K562 (cell line): ENCODE results near the gene STAMBPL1. TPM values are rescaled to one million over a fixed set of nuclear protein-coding genes. Genes with fewer than 3 reads are reported as not detected.

Source experiments
- ATAC-seq: fragments of 200-7000 bp; cut with Tn5 transposase; 3 replicates; pipeline ENCODE4 v1.9.1; 2020; ENCODE audit warnings: moderate library complexity
- BruUV-seq: library from RNA; stranded (reverse); fragments of 400-500 nt; replicated peaks from 2 replicates; lab custom pipeline; 2021; lab: Mats Ljungman, UMichigan
- CTCF ChIA-PET: fragments of 300-600 bp; formaldehyde crosslinking; extraction: SDS; loops from one replicate; lab custom pipeline; 2021; ENCODE audit warnings: low intra/inter-chr PET ratio; lab: Yijun Ruan, JAX
- POLR2A ChIA-PET: fragments of 300-600, 350-650 bp; sonication (Branson Sonifier 250); formaldehyde crosslinking; extraction: SDS; loops from one replicate; lab custom pipeline; 2021; ENCODE audit warnings: antibody characterized with exemption, inconsistent platforms; lab: Yijun Ruan, JAX
- DNase-seq, 4 experiments: peaks; one replicate each; pipeline versions ENCODE4 v3.0.0 to v3.0.0-alpha.2; 2011 to 2018; ENCODE audit warnings: low spot score in 3 of 4, mixed read lengths in 3 of 4; ENCODE audit errors: extremely low read depth in 1 of 4
- FAIRE-seq: peaks from 2 replicates; lab custom pipeline; 2011; peaks lifted over from hg19 to GRCh38; lab: Jason Lieb, UNC
- H2AFZ ChIP-seq: 2 replicates; pipeline ENCODE4 v1.6.0; 2011; ENCODE audit warnings: low read depth, low read length, control low read depth, inconsistent platforms
- H3K27ac ChIP-seq: fragments of 200-600 bp; 3 replicates; pipeline ENCODE4 v1.8.0; 2011; ENCODE audit warnings: low read depth, mild to moderate bottlenecking, control low read depth, inconsistent platforms, low read length, moderate library complexity, mixed read lengths; ENCODE audit errors: extremely low read depth
- H3K27me3 ChIP-seq, 2 experiments: fragments of 300-600 bp in 1 of 2; 2 replicates in 1 of 2; 3 replicates in 1 of 2; pipeline versions ENCODE4 v1.6.0 to v1.8.0; 2011; ENCODE audit warnings: inconsistent platforms in 2 of 2, low read length in 2 of 2, mild to moderate bottlenecking in 1 of 2, mixed read lengths in 1 of 2, moderate library complexity in 1 of 2; ENCODE audit not compliant: control insufficient read depth in 2 of 2, insufficient read depth in 2 of 2
- H3K36me3 ChIP-seq: fragments of 300-600 bp; 3 replicates; pipeline ENCODE4 v1.8.0; 2011; ENCODE audit warnings: mild to moderate bottlenecking, low read length, inconsistent platforms; ENCODE audit not compliant: control insufficient read depth, insufficient read depth
- H3K4me1 ChIP-seq, 2 experiments: fragments of 200-600 bp in 1 of 2; replicated peaks in 1 of 2; 2 replicates in 1 of 2; 3 replicates in 1 of 2; pipeline versions ENCODE4 v1.5.1 to v1.8.0; 2011; ENCODE audit warnings: inconsistent platforms in 2 of 2, low read length in 2 of 2, mild to moderate bottlenecking in 1 of 2, mixed read lengths in 1 of 2, moderate library complexity in 1 of 2; ENCODE audit not compliant: control insufficient read depth in 2 of 2, insufficient read depth in 2 of 2
- H3K4me2 ChIP-seq: 2 replicates; pipeline ENCODE4 v1.6.1; 2011; ENCODE audit warnings: low read length, control low read depth, inconsistent platforms, mixed read lengths; ENCODE audit not compliant: insufficient read depth
- H3K4me3 ChIP-seq: fragments of 200-600 bp; sonication (generic), shearing (Covaris generic); 2 replicates; pipeline ENCODE4 v1.5.1; 2016; ENCODE audit warnings: control low read depth, inconsistent platforms
- H3K79me2 ChIP-seq: fragments of 200-600 bp; 3 replicates; pipeline ENCODE4 v1.8.0; 2011; ENCODE audit warnings: low read length, inconsistent platforms; ENCODE audit not compliant: control insufficient read depth, insufficient read depth
- H3K9ac ChIP-seq, 2 experiments: 2 replicates each; pipeline versions ENCODE4 v1.6.0 to v1.6.1; 2011; ENCODE audit warnings: low read depth in 2 of 2, low read length in 2 of 2, control low read depth in 1 of 2, inconsistent platforms in 1 of 2, mild to moderate bottlenecking in 1 of 2, mixed read lengths in 1 of 2; ENCODE audit not compliant: insufficient read depth in 1 of 2
- H3K9me1 ChIP-seq: one replicate; pipeline ENCODE4 v1.6.0; 2011; ENCODE audit warnings: inconsistent platforms, mild to moderate bottlenecking, low read length, moderate library complexity; ENCODE audit not compliant: control insufficient read depth, insufficient read depth
- H3K9me3 ChIP-seq: replicated peaks from 2 replicates; pipeline ENCODE4 v1.5.1; 2011; ENCODE audit warnings: low read depth, low read length, inconsistent platforms; ENCODE audit not compliant: control insufficient read depth, insufficient read depth
- H4K20me1 ChIP-seq: replicated peaks from 2 replicates; pipeline ENCODE4 v1.6.1; 2011; ENCODE audit warnings: low read length, inconsistent platforms, mixed read lengths; ENCODE audit not compliant: control insufficient read depth, insufficient read depth
- CBFA2T2 ChIP-seq: fragments of 450-650 bp; conservative IDR thresholded peaks from 2 replicates; pipeline ENCODE4 v1.6.1; 2017; ENCODE audit warnings: mild to moderate bottlenecking
- CBX1 ChIP-seq: sonication (generic); IDR thresholded peaks from 2 replicates; pipeline ENCODE4 v1.6.1; 2016; ENCODE audit warnings: antibody characterized with exemption, low read depth, mild to moderate bottlenecking
- PYGO2 ChIP-seq: fragments of 450-650 bp; IDR thresholded peaks from 2 replicates; pipeline ENCODE4 v1.6.1; 2016; ENCODE audit warnings: mild to moderate bottlenecking, missing genetic modification characterization, moderate library complexity, missing compliant biosample characterization
- RAD51 ChIP-seq: fragments of 450-650 bp; IDR thresholded peaks from 2 replicates; pipeline ENCODE4 v1.7.1; 2016; ENCODE audit warnings: low read depth, mild to moderate bottlenecking, borderline replicate concordance
- WGBS: fragments of 100-300 bp; shearing (Covaris generic); methylation state at CpG from one replicate; pipeline ENCODE4 v1.1.6; 2016; ENCODE audit warnings: low coverage, mixed read lengths; ENCODE audit not compliant: insufficient coverage; ENCODE audit errors: missing lambda C conversion rate; 5-methylcytosine and 5-hydroxymethylcytosine counted together
- in situ Hi-C: fragments of 300-500 bp; cut with MboI; formaldehyde crosslinking; loops from 4 replicates; pipeline ENCODE4 v1.15.0; 2018; ENCODE audit warnings: inconsistent platforms, mixed read lengths
- intact Hi-C: fragments of 100-400 bp; cut with micrococcal nuclease; formaldehyde crosslinking; loops from 2 replicates; pipeline ENCODE4 v1.14.2; 2022
- polyA plus RNA-seq, 8 experiments: library from polyadenylated mRNA; depleted of rRNA in 4 of 8; stranded (reverse) in 5 of 8; unstranded in 3 of 8; fragments of >200 nt; fragmentation: Nextera tagmentation in 2 of 8; fragmentation: Illumina TruSeq in 1 of 8; extraction: Ambion mirVana in 2 of 8; extraction: Trizol in 1 of 8; gene quantifications; 2 replicates each; pipeline versions ENCODE4 v1.2.1 to v1.2.3, GENCODE V29; 2011 to 2014; ENCODE audit warnings: inconsistent platforms in 1 of 8, missing spikeins in 1 of 8
- total RNA-seq, 7 experiments: library from RNA; depleted of rRNA in 6 of 7; stranded (reverse); fragments of >200 nt in 6 of 7; fragmentation: Illumina TruSeq in 2 of 7; extraction: Trizol in 2 of 7; gene quantifications; 2 replicates each; pipeline versions ENCODE4 v1.2.1 to v1.2.3, GENCODE V29; 2011 to 2021; ENCODE audit warnings: low replicate concordance in 1 of 7
- TF ChIP-seq, protein P1 (sequence below): fragments of 450-650 bp; formaldehyde crosslinking; IDR thresholded peaks from 2 replicates; pipeline ENCODE4 v1.4.0; 2020; ENCODE audit warnings: mild to moderate bottlenecking, mixed read lengths

Gene STAMBPL1
- total and polyA plus RNA-seq, 9 of the 15 experiments (the other 6 are each of a cell fraction or from before 2014, with no cell fraction given), result 0.09 TPM; not detected in 8

DNA sequence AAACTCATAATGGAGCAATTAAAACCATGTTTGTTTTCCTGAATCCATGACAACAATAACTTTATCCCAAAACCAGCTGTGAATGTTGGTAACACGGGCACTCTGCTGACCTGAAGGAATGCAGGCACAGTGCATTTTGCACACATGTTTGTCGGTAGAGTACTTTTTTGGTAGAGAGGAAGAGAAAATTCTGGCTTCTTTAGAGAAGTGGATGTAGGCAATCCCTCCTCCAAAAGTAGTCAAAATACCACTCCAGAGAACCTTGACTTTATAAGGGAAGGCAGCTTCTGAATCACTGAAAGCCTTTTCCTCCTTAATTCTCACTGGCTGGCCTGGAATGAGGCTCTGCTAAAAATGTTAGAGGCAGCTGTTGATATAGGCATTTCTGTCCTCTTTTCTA, 88.3 kb downstream of the STAMBPL1 start:
- Histone ChIP-seq H4K20me1 (no peaks in the 10 kb centered on the region), H3K79me2 (no peaks in the 10 kb centered on the region), H3K36me3 (no peaks in the 10 kb centered on the region), H3K4me2 (no peak overlapping the region), H3K4me1 (no peaks in the 10 kb centered on the region), H3K9me1 (no peaks in the 10 kb centered on the region), H3K27me3 (no peaks in the 10 kb centered on the region), H3K9me3 (no peaks in the 10 kb centered on the region), H3K4me3 (no peak overlapping the region), H3K27ac (no peak overlapping the region), H2AFZ (no peak overlapping the region), H3K9ac (no peak overlapping the region)
- CTCF ChIA-PET, result no interaction called here
- WGBS, result 6% methylated on average over 2 of the region's 2 CpGs
- POLR2A ChIA-PET, result no interaction called here
- FAIRE-seq (no peak), ATAC-seq (no peak), DNase-seq (no peak)
- TF ChIP-seq CBX1, result no peak
- TF ChIP-seq, protein P1, sequence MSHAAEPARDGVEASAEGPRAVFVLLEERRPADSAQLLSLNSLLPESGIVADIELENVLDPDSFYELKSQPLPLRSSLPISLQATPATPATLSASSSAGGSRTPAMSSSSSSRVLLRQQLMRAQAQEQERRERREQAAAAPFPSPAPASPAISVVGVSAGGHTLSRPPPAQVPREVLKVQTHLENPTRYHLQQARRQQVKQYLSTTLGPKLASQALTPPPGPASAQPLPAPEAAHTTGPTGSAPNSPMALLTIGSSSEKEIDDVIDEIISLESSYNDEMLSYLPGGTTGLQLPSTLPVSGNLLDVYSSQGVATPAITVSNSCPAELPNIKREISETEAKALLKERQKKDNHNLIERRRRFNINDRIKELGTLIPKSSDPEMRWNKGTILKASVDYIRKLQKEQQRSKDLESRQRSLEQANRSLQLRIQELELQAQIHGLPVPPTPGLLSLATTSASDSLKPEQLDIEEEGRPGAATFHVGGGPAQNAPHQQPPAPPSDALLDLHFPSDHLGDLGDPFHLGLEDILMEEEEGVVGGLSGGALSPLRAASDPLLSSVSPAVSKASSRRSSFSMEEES (CRISPR knock-in tag), result no peak
- TF ChIP-seq PYGO2 (tag), result no peak
- TF ChIP-seq CBFA2T2, result no peak
- TF ChIP-seq RAD51, result no peak
- in situ Hi-C loops, result no loop called here
- intact Hi-C loops, result no loop called here
- BruUV-seq, result no TSS peak
